Progenitor cell of endocrine pancreas (in vitro differentiated cells): ENCODE data around the gene DHRS9. TPM values are rescaled to one million over a fixed set of nuclear protein-coding genes. Genes with fewer than 3 reads are reported as not detected.

Experiments
- DNase-seq: peaks from one replicate; pipeline ENCODE4 v3.0.0; 2021; ENCODE audit warnings: low spot score; ENCODE audit not compliant: unreplicated experiment
- H3K27ac Mint-ChIP-seq: 2 replicates; pipeline ENCODE4 v1.8.0; 2021; ENCODE audit warnings: mild to moderate bottlenecking, moderate library complexity, mixed read lengths
- H3K27me3 Mint-ChIP-seq: 2 replicates; pipeline ENCODE4 v1.8.0; 2021; ENCODE audit warnings: mixed read lengths
- H3K36me3 Mint-ChIP-seq: 2 replicates; pipeline ENCODE4 v1.8.0; 2022; ENCODE audit warnings: mixed read lengths; ENCODE audit not compliant: insufficient read depth
- H3K4me1 Mint-ChIP-seq: 2 replicates; pipeline ENCODE4 v1.8.0; 2021; ENCODE audit warnings: low read depth, mixed read lengths
- H3K4me3 Mint-ChIP-seq: 2 replicates; pipeline ENCODE4 v1.8.0; 2021; ENCODE audit warnings: low read depth, mild to moderate bottlenecking, moderate library complexity, mixed read lengths
- H3K9me3 Mint-ChIP-seq: 2 replicates; pipeline ENCODE4 v1.8.0; 2021; ENCODE audit warnings: low read depth, mixed read lengths
- total RNA-seq: library from RNA; stranded (reverse); gene quantifications from 2 replicates; pipeline ENCODE4 v1.2.1, GENCODE V29; 2021
- TF ChIP-seq, protein P1 (sequence below): fragments of 200-600 bp; sonication (generic); IDR thresholded peaks from one replicate; pipeline ENCODE4 v1.5.0; 2021; ENCODE audit warnings: antibody characterized with exemption, mild to moderate bottlenecking; ENCODE audit not compliant: unreplicated experiment

The DHRS9 gene
- total RNA-seq, 1 donor from 2014 or later: not detected

DNA sequence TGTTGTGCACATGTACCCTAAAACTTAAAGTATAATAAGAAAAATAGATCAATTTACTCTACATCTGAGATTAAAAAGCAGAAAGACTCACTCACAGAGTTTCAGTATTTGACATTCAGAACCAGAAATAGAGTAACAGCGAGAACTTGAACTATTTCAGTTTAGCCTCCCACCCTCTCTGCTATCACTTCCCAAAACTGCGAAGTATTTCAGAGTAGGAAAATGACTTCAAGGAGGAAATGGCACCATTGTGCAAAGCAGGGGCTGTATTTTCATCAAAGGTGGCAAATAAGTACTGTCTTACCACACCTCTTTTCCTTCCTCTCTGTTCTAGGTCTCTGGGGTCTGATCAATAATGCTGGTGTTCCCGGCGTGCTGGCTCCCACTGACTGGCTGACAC, 13.6 kb downstream of the DHRS9 start:
- H3K4me3 Mint-ChIP-seq: no peak overlapping the region
- peaks cover 26% of the 10 kb centered on the region for H3K9me3 Mint-ChIP-seq
- TF ChIP-seq, protein P1, sequence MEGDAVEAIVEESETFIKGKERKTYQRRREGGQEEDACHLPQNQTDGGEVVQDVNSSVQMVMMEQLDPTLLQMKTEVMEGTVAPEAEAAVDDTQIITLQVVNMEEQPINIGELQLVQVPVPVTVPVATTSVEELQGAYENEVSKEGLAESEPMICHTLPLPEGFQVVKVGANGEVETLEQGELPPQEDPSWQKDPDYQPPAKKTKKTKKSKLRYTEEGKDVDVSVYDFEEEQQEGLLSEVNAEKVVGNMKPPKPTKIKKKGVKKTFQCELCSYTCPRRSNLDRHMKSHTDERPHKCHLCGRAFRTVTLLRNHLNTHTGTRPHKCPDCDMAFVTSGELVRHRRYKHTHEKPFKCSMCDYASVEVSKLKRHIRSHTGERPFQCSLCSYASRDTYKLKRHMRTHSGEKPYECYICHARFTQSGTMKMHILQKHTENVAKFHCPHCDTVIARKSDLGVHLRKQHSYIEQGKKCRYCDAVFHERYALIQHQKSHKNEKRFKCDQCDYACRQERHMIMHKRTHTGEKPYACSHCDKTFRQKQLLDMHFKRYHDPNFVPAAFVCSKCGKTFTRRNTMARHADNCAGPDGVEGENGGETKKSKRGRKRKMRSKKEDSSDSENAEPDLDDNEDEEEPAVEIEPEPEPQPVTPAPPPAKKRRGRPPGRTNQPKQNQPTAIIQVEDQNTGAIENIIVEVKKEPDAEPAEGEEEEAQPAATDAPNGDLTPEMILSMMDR: no peak
- no peaks in the 10 kb centered on the region for H3K36me3 Mint-ChIP-seq
- H3K27me3 Mint-ChIP-seq: no peaks in the 10 kb centered on the region
- H3K27ac Mint-ChIP-seq: no peak overlapping the region
- no peaks in the 10 kb centered on the region for H3K4me1 Mint-ChIP-seq
- DNase-seq: no peak

DNA sequence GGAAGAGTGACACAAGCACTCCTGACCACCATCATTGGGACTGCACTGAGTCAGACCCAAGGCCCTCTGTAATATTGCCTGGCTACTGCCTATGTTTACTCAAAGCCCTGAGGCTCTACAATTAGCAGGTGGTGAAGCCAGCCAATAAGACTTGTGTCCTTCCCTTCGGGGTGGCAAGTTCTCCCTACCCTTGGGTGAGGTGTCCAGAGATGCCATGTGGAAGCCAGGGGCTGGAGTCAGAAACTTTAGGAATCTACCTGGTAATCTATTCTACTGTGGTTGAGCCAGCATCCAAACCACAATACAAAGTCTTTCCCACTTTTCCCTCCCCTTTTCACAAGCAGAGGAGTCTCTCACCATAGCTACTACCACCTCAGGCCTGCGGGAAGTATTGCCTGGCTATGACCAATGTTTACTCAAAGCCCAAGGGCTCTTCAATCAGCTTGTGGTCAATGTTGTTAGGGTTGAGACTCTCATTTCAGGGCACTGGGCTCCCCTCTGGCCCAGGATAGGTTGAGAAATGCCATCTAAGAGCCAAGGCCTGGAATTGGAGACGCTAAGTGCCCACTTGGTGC, 17.6 kb downstream of the DHRS9 start:
- Mint-ChIP-seq H3K4me3 (no peak overlapping the region), H3K9me3 (peaks cover 26% of the 10 kb centered on the region), H3K36me3 (no peaks in the 10 kb centered on the region), H3K27me3 (peaks cover 10% of the 10 kb centered on the region), H3K27ac (no peak overlapping the region), H3K4me1 (no peaks in the 10 kb centered on the region)
- no peak for DNase-seq
- TF ChIP-seq, protein P1: no peak

DNA sequence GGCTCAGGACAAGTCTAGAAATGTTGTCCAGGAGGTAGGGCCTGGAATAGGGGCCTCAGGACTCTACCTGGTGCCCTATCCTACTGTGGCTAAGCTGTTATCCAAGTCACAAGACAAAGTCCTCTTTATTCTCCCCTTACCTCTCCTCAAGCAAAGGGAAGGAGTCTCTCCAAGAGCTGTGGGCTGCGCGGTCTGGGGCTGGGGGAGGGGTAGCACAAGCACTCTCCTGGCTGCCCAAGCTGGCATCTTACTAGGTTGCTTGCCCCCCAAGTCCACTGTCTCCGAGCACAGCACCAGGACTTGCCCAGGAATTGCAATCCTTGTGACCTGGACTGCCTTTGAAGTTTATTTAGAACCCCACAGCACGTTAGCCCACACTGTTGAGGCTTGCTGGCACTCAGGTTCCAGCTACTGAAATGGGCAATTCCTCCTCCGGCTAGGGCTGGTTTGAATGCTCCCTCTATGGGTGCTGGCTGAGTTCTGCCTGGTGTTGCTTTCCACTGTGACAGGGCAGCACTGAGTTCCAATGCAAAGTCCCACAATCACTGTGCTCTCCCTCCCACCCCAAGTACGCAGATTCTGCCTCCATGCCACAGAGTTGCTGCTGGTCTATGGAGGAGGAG, 18.5 kb downstream of the DHRS9 start:
- H3K27me3 Mint-ChIP-seq: peaks cover 10% of the 10 kb centered on the region
- no peak for DNase-seq
- peaks cover 26% of the 10 kb centered on the region for H3K9me3 Mint-ChIP-seq
- H3K4me3 Mint-ChIP-seq: no peak overlapping the region
- TF ChIP-seq, protein P1: no peak
- H3K36me3 Mint-ChIP-seq: no peaks in the 10 kb centered on the region
- no peak overlapping the region for H3K27ac Mint-ChIP-seq
- H3K4me1 Mint-ChIP-seq: no peaks in the 10 kb centered on the region

- peaks cover 10% of the 10 kb centered on the region for H3K27me3 Mint-ChIP-seq
- no peak for DNase-seq
- peaks cover 23% of the 10 kb centered on the region for H3K9me3 Mint-ChIP-seq
- no peak overlapping the region for H3K27ac Mint-ChIP-seq
- no peak overlapping the region for H3K4me3 Mint-ChIP-seq
- H3K4me1 Mint-ChIP-seq: no peaks in the 10 kb centered on the region
- no peaks in the 10 kb centered on the region for H3K36me3 Mint-ChIP-seq
- TF ChIP-seq, protein P1: no peak
Observed at GRCh38 chr2:169089182-169089581, 19.8 kb downstream of the DHRS9 start.

DNA sequence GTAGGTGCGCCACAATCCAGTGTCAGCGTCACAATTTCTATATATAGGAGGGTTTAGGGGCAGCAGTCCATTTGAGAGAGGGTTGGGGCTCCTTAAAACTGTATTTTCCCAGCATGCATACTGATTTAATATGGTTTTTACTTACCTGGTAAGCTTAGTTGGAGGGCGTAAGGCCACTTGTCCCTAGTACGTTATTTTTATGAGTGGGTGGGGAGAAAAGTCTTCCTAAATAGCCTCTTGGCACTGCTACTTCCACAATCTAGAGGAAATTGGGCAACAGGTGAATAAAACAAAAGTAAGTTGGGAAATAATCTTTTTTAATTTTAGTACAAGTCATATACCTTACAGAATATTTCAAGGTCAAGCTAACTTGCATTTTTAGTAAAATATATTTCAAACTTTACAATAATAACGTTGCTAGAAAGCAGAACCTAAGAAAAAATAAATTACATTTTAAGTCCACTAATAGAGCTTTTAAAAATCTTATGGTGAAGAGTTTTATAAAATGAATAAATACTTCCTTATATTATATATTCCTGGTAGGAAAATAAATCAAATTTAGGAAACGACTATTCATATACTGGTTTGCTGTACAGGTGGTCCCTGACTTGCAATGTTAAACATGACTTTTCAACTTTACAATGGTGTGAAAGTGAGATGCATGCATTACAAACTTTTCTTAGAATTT, 20.9 kb downstream of the DHRS9 start:
- TF ChIP-seq, protein P1: no peak
- DNase-seq: no peak
- peaks cover 13% of the 10 kb centered on the region for H3K9me3 Mint-ChIP-seq
- H3K27me3 Mint-ChIP-seq: peaks cover 10% of the 10 kb centered on the region
- H3K27ac Mint-ChIP-seq: no peak overlapping the region
- H3K4me1 Mint-ChIP-seq: no peaks in the 10 kb centered on the region
- H3K4me3 Mint-ChIP-seq: no peak overlapping the region
- no peaks in the 10 kb centered on the region for H3K36me3 Mint-ChIP-seq
